Uterus (tissue), 2 donors: ENCODE measurements around the gene SERPINA9.

Experiments used
- POLR2A ChIP-seq, 2 donors: fragments of 450-650 bp; IDR thresholded peaks; one replicate each; pipeline ENCODE4 v1.6.1; 2016; ENCODE audit warnings: antibody characterized with exemption in 2 of 2, mild to moderate bottlenecking in 1 of 2, moderate library complexity in 1 of 2
- TF ChIP-seq, protein P1 (sequence below), 4 experiments: fragments of 200-600 bp in 2 of 4; fragments of 450-650 bp in 2 of 4; sonication (generic) in 2 of 4; IDR thresholded peaks; one replicate each; pipeline ENCODE4 v1.5.1; 2016 to 2019; ENCODE audit warnings: antibody characterized with exemption in 4 of 4, mild to moderate bottlenecking in 2 of 4, moderate library complexity in 1 of 4

DNA sequence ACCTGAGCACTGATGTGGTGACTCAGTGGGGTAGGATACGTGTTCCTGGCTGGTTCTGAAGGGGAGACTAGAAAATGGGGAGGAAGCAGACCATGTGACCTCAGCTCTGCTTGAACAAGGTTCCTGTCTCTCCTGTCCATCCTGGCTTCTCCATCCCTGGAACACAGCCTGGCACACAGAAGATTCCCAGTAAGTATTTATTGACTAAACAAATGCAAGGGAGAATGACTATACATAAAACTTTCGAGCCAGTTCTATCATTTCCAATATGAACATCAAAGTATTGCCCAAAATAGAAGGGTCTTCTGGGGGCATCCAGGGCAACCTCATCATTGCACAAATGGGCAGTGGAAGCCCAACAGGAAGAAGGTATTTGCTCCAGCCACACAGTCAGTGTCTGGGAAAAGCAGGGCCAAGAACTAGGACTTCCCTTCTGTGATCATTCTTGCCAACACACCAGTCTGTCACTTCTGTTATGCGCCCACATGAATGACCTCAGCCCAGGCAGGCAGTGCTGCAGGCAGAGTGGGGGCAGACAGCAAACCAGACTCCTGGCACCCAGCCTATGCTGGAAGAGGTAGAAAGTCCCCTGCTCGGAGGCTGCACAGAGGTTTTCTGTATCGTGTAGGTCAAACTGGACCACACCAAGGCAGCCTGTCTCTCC, 5.6 kb upstream of the SERPINA9 start:
- TF ChIP-seq POLR2A (IDR thresholded peaks at IDR 0.05): no peak
- TF ChIP-seq, protein P1, sequence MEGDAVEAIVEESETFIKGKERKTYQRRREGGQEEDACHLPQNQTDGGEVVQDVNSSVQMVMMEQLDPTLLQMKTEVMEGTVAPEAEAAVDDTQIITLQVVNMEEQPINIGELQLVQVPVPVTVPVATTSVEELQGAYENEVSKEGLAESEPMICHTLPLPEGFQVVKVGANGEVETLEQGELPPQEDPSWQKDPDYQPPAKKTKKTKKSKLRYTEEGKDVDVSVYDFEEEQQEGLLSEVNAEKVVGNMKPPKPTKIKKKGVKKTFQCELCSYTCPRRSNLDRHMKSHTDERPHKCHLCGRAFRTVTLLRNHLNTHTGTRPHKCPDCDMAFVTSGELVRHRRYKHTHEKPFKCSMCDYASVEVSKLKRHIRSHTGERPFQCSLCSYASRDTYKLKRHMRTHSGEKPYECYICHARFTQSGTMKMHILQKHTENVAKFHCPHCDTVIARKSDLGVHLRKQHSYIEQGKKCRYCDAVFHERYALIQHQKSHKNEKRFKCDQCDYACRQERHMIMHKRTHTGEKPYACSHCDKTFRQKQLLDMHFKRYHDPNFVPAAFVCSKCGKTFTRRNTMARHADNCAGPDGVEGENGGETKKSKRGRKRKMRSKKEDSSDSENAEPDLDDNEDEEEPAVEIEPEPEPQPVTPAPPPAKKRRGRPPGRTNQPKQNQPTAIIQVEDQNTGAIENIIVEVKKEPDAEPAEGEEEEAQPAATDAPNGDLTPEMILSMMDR (IDR thresholded peaks at IDR 0.05): no peak
